GM23248 (cell line): ENCODE results near the gene GPR42.

Experiments
- EZH2 ChIP-seq: fragments of 200-600 bp; sonication (generic); IDR thresholded peaks from 2 replicates; pipeline ENCODE4 v1.6.1; 2018; ENCODE audit warnings: antibody characterized with exemption, mild to moderate bottlenecking; ENCODE audit not compliant: insufficient read depth, poor library complexity, severe bottlenecking
- EZH2phosphoT487 ChIP-seq: fragments of 200-600 bp; sonication (generic); IDR thresholded peaks from 2 replicates; pipeline ENCODE4 v1.6.1; 2018; ENCODE audit warnings: antibody characterized with exemption, moderate library complexity, mild to moderate bottlenecking, low read depth; ENCODE audit not compliant: insufficient read depth

DNA sequence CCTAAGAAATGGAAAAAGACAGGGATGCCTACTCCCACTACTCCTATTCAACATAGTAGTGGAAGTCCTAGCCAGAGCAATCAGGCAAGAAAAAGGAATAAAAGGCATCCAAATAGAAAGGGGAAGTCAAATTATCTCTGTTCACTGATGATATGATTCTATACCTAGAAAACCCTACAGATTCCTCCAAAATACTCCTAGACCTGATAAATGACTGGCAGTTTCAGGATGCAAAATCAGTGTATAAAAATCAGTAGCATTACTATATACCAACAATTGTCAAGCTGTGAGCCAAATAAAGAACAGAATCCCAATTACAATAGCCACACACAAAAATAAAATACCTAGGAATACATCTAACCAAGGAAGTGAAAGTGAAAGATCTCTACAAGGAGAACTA, 1.3 kb upstream of the GPR42 start:
- TF ChIP-seq EZH2phosphoT487: no peak
- TF ChIP-seq EZH2: no peak
